ENCODE results near the gene SPTBN4.
"Not testable (repeated sequence)": the region's sequence is repeated elsewhere in the genome, so short reads cannot be mapped to it uniquely, and the experiment has no call there.

Gene SPTBN4

GRCh38 chr19:40486017-40486416 is 19.2 kb downstream of the SPTBN4 start:
- Histone ChIP-seq H3K27ac (ENCODE audit: insufficient read depth, low read length, poor library complexity, severe bottlenecking) (no peak overlapping the region), H3K27me3 (replicated peaks; ENCODE audit: control insufficient read depth, insufficient read depth, low read length, poor library complexity, severe bottlenecking) (peaks cover 5% of the 10 kb centered on the region), H3K4me3 (ENCODE audit: insufficient read depth, low read depth, low read length, poor library complexity, severe bottlenecking) (no peak overlapping the region), H3K36me3 (ENCODE audit: control insufficient read depth, insufficient read depth, low read length) (no peaks in the 10 kb centered on the region), H3K9me3 (ENCODE audit: control insufficient read depth, low read length) (no peaks in the 10 kb centered on the region), H3K4me1 (ENCODE audit: control insufficient read depth, insufficient read depth, low read length, poor library complexity, severe bottlenecking) (no peaks in the 10 kb centered on the region)
- no peak for DNase-seq

GRCh38 chr19:40489882-40490230 is 23.1 kb downstream of the SPTBN4 start:
- H3K4me1 ChIP-seq (ENCODE audit: control insufficient read depth, insufficient read depth, low read length, poor library complexity, severe bottlenecking): no peaks in the 10 kb centered on the region
- no peak overlapping the region for H3K4me3 ChIP-seq (ENCODE audit: insufficient read depth, low read depth, low read length, poor library complexity, severe bottlenecking)
- no peak overlapping the region for H3K27ac ChIP-seq (ENCODE audit: insufficient read depth, low read length, poor library complexity, severe bottlenecking)
- no peak for DNase-seq
- no peaks in the 10 kb centered on the region for H3K9me3 ChIP-seq (ENCODE audit: control insufficient read depth, low read length)
- no peaks in the 10 kb centered on the region for H3K36me3 ChIP-seq (ENCODE audit: control insufficient read depth, insufficient read depth, low read length)
- peaks cover 5% of the 10 kb centered on the region for H3K27me3 ChIP-seq (replicated peaks; ENCODE audit: control insufficient read depth, insufficient read depth, low read length, poor library complexity, severe bottlenecking)

GRCh38 chr19:40492274-40492673 is 25.5 kb downstream of the SPTBN4 start:
- Histone ChIP-seq H3K36me3 (ENCODE audit: control insufficient read depth, insufficient read depth, low read length) (no peaks in the 10 kb centered on the region), H3K27me3 (replicated peaks; ENCODE audit: control insufficient read depth, insufficient read depth, low read length, poor library complexity, severe bottlenecking) (no peaks in the 10 kb centered on the region), H3K4me1 (ENCODE audit: control insufficient read depth, insufficient read depth, low read length, poor library complexity, severe bottlenecking) (no peaks in the 10 kb centered on the region), H3K27ac (ENCODE audit: insufficient read depth, low read length, poor library complexity, severe bottlenecking) (no peak overlapping the region), H3K9me3 (ENCODE audit: control insufficient read depth, low read length) (no peaks in the 10 kb centered on the region), H3K4me3 (ENCODE audit: insufficient read depth, low read depth, low read length, poor library complexity, severe bottlenecking) (no peak overlapping the region)
- no peak for DNase-seq

GRCh38 chr19:40493778-40494177 is 27.0 kb downstream of the SPTBN4 start:
- no peaks in the 10 kb centered on the region for H3K4me1 ChIP-seq (ENCODE audit: control insufficient read depth, insufficient read depth, low read length, poor library complexity, severe bottlenecking)
- no peaks in the 10 kb centered on the region for H3K36me3 ChIP-seq (ENCODE audit: control insufficient read depth, insufficient read depth, low read length)
- no peaks in the 10 kb centered on the region for H3K27me3 ChIP-seq (replicated peaks; ENCODE audit: control insufficient read depth, insufficient read depth, low read length, poor library complexity, severe bottlenecking)
- no peak for DNase-seq
- H3K4me3 ChIP-seq (ENCODE audit: insufficient read depth, low read depth, low read length, poor library complexity, severe bottlenecking): no peak overlapping the region
- no peaks in the 10 kb centered on the region for H3K9me3 ChIP-seq (ENCODE audit: control insufficient read depth, low read length)
- H3K27ac ChIP-seq (ENCODE audit: insufficient read depth, low read length, poor library complexity, severe bottlenecking): no peak overlapping the region

- no peaks in the 10 kb centered on the region for H3K36me3 ChIP-seq (ENCODE audit: control insufficient read depth, insufficient read depth, low read length)
- H3K27me3 ChIP-seq (replicated peaks; ENCODE audit: control insufficient read depth, insufficient read depth, low read length, poor library complexity, severe bottlenecking): no peaks in the 10 kb centered on the region
- no peak overlapping the region for H3K4me3 ChIP-seq (ENCODE audit: insufficient read depth, low read depth, low read length, poor library complexity, severe bottlenecking)
Measured at GRCh38 chr19:40494191-40494838, 27.5 kb downstream of the SPTBN4 start.

GRCh38 chr19:40497214-40497613 is 30.4 kb downstream of the SPTBN4 start:
- Histone ChIP-seq H3K9me3 (ENCODE audit: control insufficient read depth, low read length) (no peaks in the 10 kb centered on the region), H3K27me3 (replicated peaks; ENCODE audit: control insufficient read depth, insufficient read depth, low read length, poor library complexity, severe bottlenecking) (no peaks in the 10 kb centered on the region), H3K4me3 (ENCODE audit: insufficient read depth, low read depth, low read length, poor library complexity, severe bottlenecking) (no peak overlapping the region), H3K36me3 (ENCODE audit: control insufficient read depth, insufficient read depth, low read length) (no peaks in the 10 kb centered on the region), H3K27ac (ENCODE audit: insufficient read depth, low read length, poor library complexity, severe bottlenecking) (no peak overlapping the region), H3K4me1 (ENCODE audit: control insufficient read depth, insufficient read depth, low read length, poor library complexity, severe bottlenecking) (no peaks in the 10 kb centered on the region)
- no peak for DNase-seq

More at GRCh38 chr19:40494191-40494838, 27.5 kb downstream of the SPTBN4 start:
- Histone ChIP-seq H3K4me1 (ENCODE audit: control insufficient read depth, insufficient read depth, low read length, poor library complexity, severe bottlenecking) (no peaks in the 10 kb centered on the region), H3K9me3 (ENCODE audit: control insufficient read depth, low read length) (no peaks in the 10 kb centered on the region), H3K27ac (ENCODE audit: insufficient read depth, low read length, poor library complexity, severe bottlenecking) (no peak overlapping the region)
- no peak for DNase-seq

GRCh38 chr19:40499320-40499719 is 32.5 kb downstream of the SPTBN4 start:
- no peaks in the 10 kb centered on the region for H3K36me3 ChIP-seq (ENCODE audit: control insufficient read depth, insufficient read depth, low read length)
- H3K27ac ChIP-seq (ENCODE audit: insufficient read depth, low read length, poor library complexity, severe bottlenecking): no peak overlapping the region
- DNase-seq: no peak
- no peak overlapping the region for H3K4me3 ChIP-seq (ENCODE audit: insufficient read depth, low read depth, low read length, poor library complexity, severe bottlenecking)
- H3K27me3 ChIP-seq (replicated peaks; ENCODE audit: control insufficient read depth, insufficient read depth, low read length, poor library complexity, severe bottlenecking): no peaks in the 10 kb centered on the region
- H3K4me1 ChIP-seq (ENCODE audit: control insufficient read depth, insufficient read depth, low read length, poor library complexity, severe bottlenecking): no peaks in the 10 kb centered on the region
- H3K9me3 ChIP-seq (ENCODE audit: control insufficient read depth, low read length): no peaks in the 10 kb centered on the region

- not testable (repeated sequence) for H3K9me3 ChIP-seq (ENCODE audit: control insufficient read depth, low read length); H3K27ac ChIP-seq (ENCODE audit: insufficient read depth, low read length, poor library complexity, severe bottlenecking); H3K4me1 ChIP-seq (ENCODE audit: control insufficient read depth, insufficient read depth, low read length, poor library complexity, severe bottlenecking); H3K27me3 ChIP-seq (replicated peaks; ENCODE audit: control insufficient read depth, insufficient read depth, low read length, poor library complexity, severe bottlenecking); H3K4me3 ChIP-seq (ENCODE audit: insufficient read depth, low read depth, low read length, poor library complexity, severe bottlenecking); DNase-seq; H3K36me3 ChIP-seq (ENCODE audit: control insufficient read depth, insufficient read depth, low read length)
Measured at GRCh38 chr19:40500678-40501530, 34.1 kb downstream of the SPTBN4 start.

- Histone ChIP-seq H3K27ac (ENCODE audit: insufficient read depth, low read length, poor library complexity, severe bottlenecking) (no peak overlapping the region), H3K36me3 (ENCODE audit: control insufficient read depth, insufficient read depth, low read length) (no peaks in the 10 kb centered on the region), H3K27me3 (replicated peaks; ENCODE audit: control insufficient read depth, insufficient read depth, low read length, poor library complexity, severe bottlenecking) (no peaks in the 10 kb centered on the region), H3K4me1 (ENCODE audit: control insufficient read depth, insufficient read depth, low read length, poor library complexity, severe bottlenecking) (no peaks in the 10 kb centered on the region), H3K4me3 (ENCODE audit: insufficient read depth, low read depth, low read length, poor library complexity, severe bottlenecking) (no peak overlapping the region), H3K9me3 (ENCODE audit: control insufficient read depth, low read length) (no peaks in the 10 kb centered on the region)
- no peak for DNase-seq
Measured at GRCh38 chr19:40501599-40501998, 34.8 kb downstream of the SPTBN4 start.

- no peak overlapping the region for H3K4me3 ChIP-seq (ENCODE audit: insufficient read depth, low read depth, low read length, poor library complexity, severe bottlenecking)
- no peak for DNase-seq
- no peaks in the 10 kb centered on the region for H3K36me3 ChIP-seq (ENCODE audit: control insufficient read depth, insufficient read depth, low read length)
- no peaks in the 10 kb centered on the region for H3K4me1 ChIP-seq (ENCODE audit: control insufficient read depth, insufficient read depth, low read length, poor library complexity, severe bottlenecking)
- no peaks in the 10 kb centered on the region for H3K9me3 ChIP-seq (ENCODE audit: control insufficient read depth, low read length)
- no peaks in the 10 kb centered on the region for H3K27me3 ChIP-seq (replicated peaks; ENCODE audit: control insufficient read depth, insufficient read depth, low read length, poor library complexity, severe bottlenecking)
- no peak overlapping the region for H3K27ac ChIP-seq (ENCODE audit: insufficient read depth, low read length, poor library complexity, severe bottlenecking)
Measured at GRCh38 chr19:40502081-40502480, 35.3 kb downstream of the SPTBN4 start.

Data from effector memory CD4-positive, alpha-beta T cell (primary cell).